ENCODE results near the gene SEC63. TPM values are rescaled to one million over a fixed set of nuclear protein-coding genes. Genes with fewer than 3 reads are reported as not detected.

Gene SEC63
- total RNA-seq, 1 experiment from 2014 or later = 86.2 TPM

DNA sequence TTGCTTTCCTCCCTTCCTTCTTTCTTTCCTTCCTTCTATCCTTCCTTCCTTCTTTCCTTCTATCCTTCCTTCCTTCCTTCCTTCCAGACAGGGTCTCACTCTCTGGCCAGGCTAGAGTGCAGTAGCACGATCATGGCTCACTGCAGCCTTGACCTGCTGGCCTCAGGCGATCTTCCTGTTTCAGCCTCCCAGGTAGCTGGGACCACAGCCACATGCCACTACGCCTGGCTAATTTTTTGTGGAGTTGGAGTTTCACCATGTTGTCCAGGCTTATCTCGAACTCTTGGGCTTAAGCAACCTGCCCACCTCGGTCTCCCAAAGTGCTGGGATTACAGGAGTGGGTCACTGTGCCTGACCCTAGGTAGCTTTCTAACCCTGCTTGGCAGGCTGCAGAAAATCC, 12.2 kb upstream of the SEC63 start:
- WGBS (ENCODE audit: extremely low coverage, insufficient read length, low lambda C conversion rate) = no CpG with 5 or more reads among the region's 5 CpGs
- no peaks in the 10 kb centered on the region; a peak in 1 of 7 replicates for H3K36me3 Mint-ChIP-seq (ENCODE audit: insufficient read depth in 1 of 3, low read depth in 3 of 3)
- H3K18ac ChIP-seq (ENCODE audit: insufficient read length, low read depth, low read length) = no peak overlapping the region

More for the DNA sequence above, 12.2 kb upstream of the SEC63 start:
- Histone ChIP-seq H3K23me2 (ENCODE audit: insufficient read length, low read depth, low read length, poor library complexity, severe bottlenecking) (no peaks in the 10 kb centered on the region), H2AK5ac (ENCODE audit: insufficient read length, low read length) (no peak overlapping the region), H3K14ac (ENCODE audit: insufficient read depth, low read length) (no peak overlapping the region), H2AFZ (ENCODE audit: low read length) (no peak overlapping the region), H2BK5ac (ENCODE audit: insufficient read length, low read length) (no peak overlapping the region), H4K5ac (ENCODE audit: insufficient read length, low read depth, low read length) (no peak overlapping the region), H4K91ac (ENCODE audit: insufficient read length, low read depth, low read length) (no peak overlapping the region), H3K23ac (ENCODE audit: insufficient read length, low read depth, low read length) (no peak overlapping the region), H3T11ph (ENCODE audit: low read length) (no peak overlapping the region), H4K8ac (replicated peaks; ENCODE audit: insufficient read length, low read depth, low read length) (no peak overlapping the region), H2BK20ac (ENCODE audit: low read depth, low read length, poor library complexity, severe bottlenecking) (no peak overlapping the region), H3K27ac (ENCODE audit: insufficient read length, low read depth, low read length) (no peak overlapping the region), H3K56ac (ENCODE audit: insufficient read length, low read depth, low read length) (no peak overlapping the region), H3K4ac (ENCODE audit: low read depth, low read length) (no peak overlapping the region), H4K20me1 (ENCODE audit: control insufficient read depth, insufficient read depth, insufficient read length) (no peaks in the 10 kb centered on the region), H3K9ac (ENCODE audit: extremely low read depth, insufficient read length, low read length) (no peak overlapping the region), H3K4me1 (ENCODE audit: insufficient read depth, low read length) (peaks cover 5% of the 10 kb centered on the region; the same call in 1 of the 2 replicates), H2BK12ac (ENCODE audit: insufficient read length, low read depth, low read length) (no peak overlapping the region), H3K79me1 (ENCODE audit: insufficient read depth, low read depth, low read length, poor library complexity, severe bottlenecking) (no peaks in the 10 kb centered on the region), H3K4me2 (ENCODE audit: insufficient read depth, insufficient read length, low read length) (no peak overlapping the region), H3K9me3 (ENCODE audit: control insufficient read depth, low read depth, low read length) (no peaks in the 10 kb centered on the region), H3K79me2 (ENCODE audit: insufficient read depth, low read length) (no peaks in the 10 kb centered on the region), H2BK120ac (ENCODE audit: low read depth, low read length, poor library complexity, severe bottlenecking) (no peak overlapping the region), H3K27me3 (ENCODE audit: insufficient read depth, low read length) (no peaks in the 10 kb centered on the region), H2BK15ac (ENCODE audit: low read depth, low read length) (no peak overlapping the region)
- TF ChIP-seq, protein P1, sequence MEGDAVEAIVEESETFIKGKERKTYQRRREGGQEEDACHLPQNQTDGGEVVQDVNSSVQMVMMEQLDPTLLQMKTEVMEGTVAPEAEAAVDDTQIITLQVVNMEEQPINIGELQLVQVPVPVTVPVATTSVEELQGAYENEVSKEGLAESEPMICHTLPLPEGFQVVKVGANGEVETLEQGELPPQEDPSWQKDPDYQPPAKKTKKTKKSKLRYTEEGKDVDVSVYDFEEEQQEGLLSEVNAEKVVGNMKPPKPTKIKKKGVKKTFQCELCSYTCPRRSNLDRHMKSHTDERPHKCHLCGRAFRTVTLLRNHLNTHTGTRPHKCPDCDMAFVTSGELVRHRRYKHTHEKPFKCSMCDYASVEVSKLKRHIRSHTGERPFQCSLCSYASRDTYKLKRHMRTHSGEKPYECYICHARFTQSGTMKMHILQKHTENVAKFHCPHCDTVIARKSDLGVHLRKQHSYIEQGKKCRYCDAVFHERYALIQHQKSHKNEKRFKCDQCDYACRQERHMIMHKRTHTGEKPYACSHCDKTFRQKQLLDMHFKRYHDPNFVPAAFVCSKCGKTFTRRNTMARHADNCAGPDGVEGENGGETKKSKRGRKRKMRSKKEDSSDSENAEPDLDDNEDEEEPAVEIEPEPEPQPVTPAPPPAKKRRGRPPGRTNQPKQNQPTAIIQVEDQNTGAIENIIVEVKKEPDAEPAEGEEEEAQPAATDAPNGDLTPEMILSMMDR (conservative IDR thresholded peaks at IDR 0.05) = no peak
- DNase-seq = no peak
- no peaks in the 10 kb centered on the region; a peak in 1 of 5 replicates for H3K9me3 Mint-ChIP-seq
- H3K27ac Mint-ChIP-seq = no peak overlapping the region
- peaks cover 21 to 27% of the 10 kb centered on the region in 2 experiments for H3K4me1 Mint-ChIP-seq
- H3K4me3 Mint-ChIP-seq = no peak overlapping the region
- H3K27me3 Mint-ChIP-seq (ENCODE audit: low read depth) = no peaks in the 10 kb centered on the region

All from H9 (cell line).